GM08714 (cell line): ENCODE measurements around the gene DDIT4.
"Not testable (repeated sequence)": the region's sequence is repeated elsewhere in the genome, so short reads cannot be mapped to it uniquely, and the experiment has no call there.

ENCODE experiments used
- H3K4me3 ChIP-seq: fragments of 200-500 bp; sonication (Bioruptor generic); 2 replicates; pipeline ENCODE4 v1.5.1; 2014; ENCODE audit warnings: mild to moderate bottlenecking, low read length, inconsistent platforms
- ZNF274 ChIP-seq: IDR thresholded peaks from 2 replicates; pipeline ENCODE4 v1.6.1; 2012; ENCODE audit warnings: mild to moderate bottlenecking, low read depth, low read length

Gene DDIT4

GRCh38 chr10:72285972-72286521, 12.3 kb downstream of the DDIT4 start:
- H3K4me3 ChIP-seq: no peak overlapping the region
- TF ChIP-seq ZNF274: no peak

- no peak for TF ChIP-seq ZNF274
- H3K4me3 ChIP-seq: no peak overlapping the region
Measured at GRCh38 chr10:72291019-72291532, 17.4 kb downstream of the DDIT4 start.

DNA sequence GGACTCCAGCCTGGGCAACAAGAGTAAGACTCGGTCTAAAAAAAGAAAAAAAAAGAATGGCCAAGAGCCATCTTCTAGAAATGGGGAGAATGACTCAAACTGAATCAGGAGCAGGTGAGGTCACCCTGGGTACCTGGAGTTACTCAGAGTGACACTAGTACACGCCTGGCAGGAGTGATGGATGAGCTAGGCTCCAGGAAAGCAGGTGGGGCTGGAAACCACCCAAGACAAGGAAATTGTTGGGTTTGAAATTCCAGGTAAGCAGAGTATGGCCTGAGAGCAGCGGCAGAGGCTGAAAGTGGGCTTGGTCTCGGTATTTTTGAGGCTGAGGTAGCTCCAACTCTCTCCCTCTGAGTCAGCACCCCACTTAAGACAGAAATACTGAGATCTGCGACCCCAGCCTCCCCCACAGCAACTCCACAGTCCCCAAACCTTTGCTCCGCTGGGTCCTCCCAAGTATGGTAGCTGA, 18.5 kb downstream of the DDIT4 start:
- TF ChIP-seq ZNF274: no peak
- no peak overlapping the region for H3K4me3 ChIP-seq

DNA sequence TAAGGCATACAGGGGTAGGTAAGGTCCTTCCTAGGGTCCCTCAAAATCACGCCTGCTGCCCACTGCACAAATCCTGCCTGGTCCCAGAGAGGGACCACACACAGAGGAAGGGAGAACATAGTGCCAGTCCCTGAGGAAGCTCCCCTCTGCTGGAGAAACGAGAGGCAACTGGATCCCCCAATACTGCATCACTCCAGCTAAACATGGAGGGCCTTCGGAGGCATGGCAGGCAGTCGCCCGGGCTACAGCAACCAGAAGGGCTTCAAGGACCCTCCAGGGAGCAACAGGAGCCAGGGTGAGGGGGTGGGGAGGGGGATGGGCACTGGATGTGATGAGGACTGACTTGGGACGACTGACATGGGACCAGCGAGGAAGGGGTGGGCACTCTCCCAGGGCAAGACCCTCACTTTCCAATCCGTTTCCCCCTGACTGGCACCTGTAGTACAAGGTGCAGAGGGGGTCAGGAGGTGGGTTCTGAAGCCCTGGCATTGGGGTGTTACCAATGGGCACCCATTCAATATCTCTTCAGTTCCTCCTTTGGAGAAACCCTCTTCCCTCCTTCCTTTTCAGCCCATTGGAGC, 21.7 kb downstream of the DDIT4 start:
- no peak for TF ChIP-seq ZNF274
- no peak overlapping the region for H3K4me3 ChIP-seq

DNA sequence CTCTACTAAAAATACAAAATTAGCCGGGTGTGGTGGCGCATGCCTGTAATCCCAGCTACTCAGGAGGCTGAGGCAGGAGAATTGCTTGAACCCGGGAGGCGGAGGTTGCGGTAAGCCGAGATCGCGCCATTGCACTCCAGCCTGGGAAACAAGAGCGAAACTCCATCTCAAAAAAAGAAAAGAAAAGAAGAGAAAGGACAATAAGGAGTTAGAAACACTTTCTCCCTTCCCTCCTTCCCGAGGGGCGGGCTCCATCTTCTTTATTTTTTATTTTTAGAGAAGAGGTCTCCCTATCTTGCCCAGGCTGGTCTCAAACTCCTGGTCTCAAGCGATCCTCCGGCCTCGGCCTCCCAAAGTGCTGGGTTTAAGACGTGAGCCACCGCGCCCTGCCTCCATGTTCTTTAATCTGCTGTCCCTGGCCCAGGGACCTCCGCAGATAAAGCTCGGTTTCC, 23.1 kb downstream of the DDIT4 start:
- peak overlapping the region; percentile 52; the same call in 1 of the 2 replicates for H3K4me3 ChIP-seq

GRCh38 chr10:72297281-72297804, 23.6 kb downstream of the DDIT4 start:
- no peak for TF ChIP-seq ZNF274
- H3K4me3 ChIP-seq: peak overlapping the region; percentile 69; the same call in 1 of the 2 replicates

DNA sequence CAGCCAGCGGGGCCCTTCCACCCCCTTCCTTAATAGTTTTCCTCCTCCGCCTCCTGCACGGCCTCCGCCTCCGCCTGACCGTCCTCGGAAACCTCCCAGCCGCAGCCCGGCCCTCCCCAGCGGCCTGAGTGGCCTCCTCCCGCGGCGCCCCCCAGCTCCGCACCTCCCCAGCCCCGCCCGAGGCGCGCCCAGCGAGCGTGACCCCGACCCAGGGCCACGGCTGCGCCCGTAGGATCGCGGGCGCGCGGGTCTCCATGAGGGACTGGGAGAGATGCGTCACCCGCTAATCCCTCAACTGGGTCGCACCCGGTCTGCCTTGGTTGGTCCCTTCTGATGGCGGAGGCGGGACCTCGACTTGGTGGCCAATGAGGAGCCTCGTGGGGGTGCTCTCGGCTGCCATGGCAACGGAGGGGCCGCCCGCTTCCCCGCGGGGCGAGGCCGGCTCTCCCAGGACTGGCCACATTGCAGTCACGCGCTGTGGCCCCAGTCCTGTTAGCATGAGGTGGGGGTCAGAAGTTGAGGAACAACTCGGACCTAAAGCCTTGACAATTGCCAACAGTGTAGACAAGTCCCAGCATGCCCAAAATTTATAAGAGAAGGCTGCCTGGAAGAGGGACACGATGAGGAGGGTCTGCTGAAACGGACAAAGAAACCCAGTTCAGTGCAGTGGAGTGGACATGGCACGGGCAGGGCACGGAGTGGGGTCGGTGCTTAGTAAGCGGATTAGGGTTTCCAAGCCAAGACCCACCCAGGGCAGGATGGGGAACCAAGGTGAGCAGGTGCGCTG, 24.3 kb downstream of the DDIT4 start:
- no peak for TF ChIP-seq ZNF274
- peak overlapping the region; percentile 69; the same call in 1 of the 2 replicates for H3K4me3 ChIP-seq

DNA sequence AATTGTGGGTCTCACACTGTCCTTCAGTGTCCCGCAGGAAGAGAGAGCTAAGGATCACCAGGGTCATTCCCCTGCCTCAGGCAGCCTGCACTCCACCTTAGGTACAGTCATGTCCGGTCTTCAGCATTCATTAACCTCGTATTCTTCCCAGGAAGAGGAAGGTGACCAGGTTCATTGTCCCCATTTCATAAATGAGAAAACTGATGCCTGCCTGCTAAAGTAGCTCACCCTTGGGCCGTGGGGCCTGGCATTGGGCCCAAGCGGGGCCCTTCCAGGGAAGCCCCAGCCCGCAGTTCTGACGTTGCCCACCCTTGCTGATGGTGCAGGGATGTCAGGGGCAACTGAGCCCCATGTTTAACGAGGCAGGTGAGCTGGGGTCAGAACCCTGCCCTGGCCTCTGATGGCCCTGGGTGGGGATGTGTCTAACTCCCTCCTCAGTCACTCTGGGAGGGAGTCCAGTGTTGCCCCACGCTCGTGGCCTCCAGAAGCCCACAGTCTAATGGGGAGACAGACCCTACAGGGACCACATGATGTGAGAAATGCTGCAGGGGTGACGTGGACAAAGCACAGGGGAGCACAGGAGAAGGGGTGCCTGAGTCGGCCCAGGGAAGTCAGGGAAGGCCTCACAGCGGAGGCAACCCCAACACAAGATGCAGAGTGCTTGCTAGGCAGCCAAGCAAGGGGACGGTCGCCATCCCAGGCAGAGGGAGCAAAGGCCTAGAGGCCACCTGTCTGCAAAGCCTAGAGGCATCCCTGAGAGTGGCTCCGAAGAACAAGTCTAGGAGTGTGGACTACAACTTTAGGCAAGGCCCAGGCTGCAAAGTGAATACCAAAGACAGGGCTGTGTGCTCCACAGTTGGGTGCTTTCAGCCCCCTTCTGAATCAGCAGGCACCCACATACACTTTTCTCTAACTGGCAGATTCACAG, 25.1 kb downstream of the DDIT4 start:
- TF ChIP-seq ZNF274: no peak
- H3K4me3 ChIP-seq: no peak overlapping the region

DNA sequence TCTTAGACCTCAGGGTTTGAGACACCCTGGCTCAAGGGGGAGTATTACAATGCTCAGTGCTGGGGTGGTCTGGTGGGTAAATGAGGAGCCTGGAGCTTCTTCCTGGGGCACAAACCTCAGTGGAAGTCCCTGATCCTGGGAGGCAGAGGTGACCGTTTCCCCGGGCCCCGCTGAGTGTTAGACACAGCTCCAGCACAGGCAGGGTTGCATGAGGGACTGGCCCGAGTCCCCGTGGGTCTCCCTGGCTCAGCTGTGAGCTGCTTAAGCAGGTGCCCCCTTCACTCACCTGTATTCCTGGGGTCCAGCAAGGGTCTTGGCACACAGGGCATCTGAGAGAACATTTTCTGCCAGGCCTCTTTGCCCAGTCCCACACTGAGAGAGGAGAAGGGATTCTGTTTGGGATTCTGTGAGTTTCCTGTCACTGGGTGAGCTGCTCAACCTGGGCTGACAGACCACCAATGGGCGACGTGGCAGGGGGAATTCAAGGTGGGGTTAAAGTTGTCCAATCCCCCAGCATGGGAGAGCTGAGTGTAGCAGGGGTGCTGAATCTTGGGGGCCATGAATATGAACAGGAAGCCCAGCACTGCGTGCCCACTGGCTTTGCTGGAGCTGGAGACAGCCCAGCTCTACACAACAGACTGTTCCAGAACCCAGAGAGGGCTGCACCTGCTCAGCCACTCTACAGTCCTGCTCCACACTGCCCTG, 29.9 kb downstream of the DDIT4 start:
- no peak for TF ChIP-seq ZNF274
- H3K4me3 ChIP-seq: no peak overlapping the region

GRCh38 chr10:72306215-72306760, 32.6 kb downstream of the DDIT4 start:
- TF ChIP-seq ZNF274: no peak
- no peak overlapping the region for H3K4me3 ChIP-seq

DNA sequence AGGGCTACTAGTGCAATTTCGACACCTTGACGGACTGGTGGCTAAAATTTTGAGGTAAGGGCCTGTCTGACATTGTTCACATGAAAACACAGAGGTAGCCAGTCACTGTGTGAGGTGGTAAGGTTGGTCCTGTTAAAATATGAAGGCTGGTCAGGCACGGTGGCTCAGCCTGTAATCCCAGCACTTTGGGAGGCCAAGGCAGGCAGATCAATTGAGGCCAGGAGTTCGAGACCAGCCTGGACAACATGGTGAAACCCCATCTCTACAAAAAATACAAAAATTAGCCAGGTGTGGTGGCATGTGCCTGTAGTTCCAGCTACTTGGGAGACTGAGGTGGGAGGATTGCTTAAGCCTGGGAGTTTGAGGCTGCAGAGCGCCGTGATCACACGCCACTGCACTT, 34.0 kb downstream of the DDIT4 start:
- H3K4me3 ChIP-seq: not testable (repeated sequence)

DNA sequence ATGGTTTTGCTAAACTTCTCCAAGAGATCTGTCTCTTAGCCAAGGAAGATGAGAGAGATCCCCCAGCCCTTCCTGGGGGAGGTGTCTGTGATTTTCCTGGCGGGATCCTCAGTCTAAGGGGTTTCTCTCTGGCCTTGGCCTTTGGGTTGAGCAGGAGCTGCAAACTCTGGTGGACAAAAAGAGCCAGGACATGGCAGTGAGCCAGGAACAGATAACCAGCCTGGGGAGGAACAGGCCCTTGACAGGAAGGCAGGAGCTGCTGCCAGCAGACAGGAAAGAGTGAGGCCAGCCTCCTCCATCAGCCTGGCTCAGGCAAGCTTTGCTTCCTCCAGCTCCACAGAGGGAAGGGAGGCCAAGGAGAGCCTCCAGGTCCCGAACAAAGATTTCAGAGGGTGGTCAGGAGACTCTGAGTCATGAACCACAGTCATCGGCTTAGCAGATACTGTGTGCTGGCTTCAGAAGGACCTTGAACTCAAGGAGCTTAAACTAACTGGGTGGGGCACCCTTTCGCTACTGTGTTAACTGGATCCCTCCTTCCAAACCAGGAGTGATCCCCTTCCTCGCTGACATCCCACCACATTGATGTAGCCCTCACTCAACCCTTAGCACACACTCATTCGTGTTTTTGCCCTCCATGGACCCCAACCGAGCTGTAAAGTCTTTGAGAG, 34.7 kb downstream of the DDIT4 start:
- H3K4me3 ChIP-seq: no peak overlapping the region
- TF ChIP-seq ZNF274: no peak
